GM23338 (cell line): Measurements from ENCODE around the gene SCYGR4. TPM values are rescaled to one million over a fixed set of nuclear protein-coding genes. Genes with fewer than 3 reads are reported as not detected.

ENCODE experiments used
- ATAC-seq: fragments of 200-7000 bp; cut with Tn5 transposase; 3 replicates; pipeline ENCODE4 v1.9.1; 2020
- DNase-seq: peaks from one replicate; pipeline ENCODE4 v3.0.0-alpha.2; 2015; ENCODE audit warnings: low spot score
- H2AFZ ChIP-seq: fragments of 200-600 bp; sonication (generic); 2 replicates; pipeline ENCODE4 v1.8.0; 2016; ENCODE audit warnings: antibody characterized with exemption, mild to moderate bottlenecking, moderate library complexity
- H3F3A ChIP-seq: fragments of 200-600 bp; sonication (generic); replicated peaks from 2 replicates; pipeline ENCODE4 v1.8.0; 2017; ENCODE audit warnings: antibody characterized with exemption, mixed run types, low read depth
- H3K27ac ChIP-seq: fragments of 200-600 bp; sonication (generic); 2 replicates; pipeline ENCODE4 v1.6.1; 2016; ENCODE audit warnings: low read depth
- H3K27me3 ChIP-seq: fragments of 200-600 bp; sonication (generic); 2 replicates; pipeline ENCODE4 v1.8.0; 2016; ENCODE audit warnings: mild to moderate bottlenecking, mixed run types, moderate library complexity; ENCODE audit not compliant: insufficient read depth
- H3K36me3 ChIP-seq: fragments of 200-600 bp; sonication (generic); 2 replicates; pipeline ENCODE4 v1.8.0; 2016; ENCODE audit warnings: mild to moderate bottlenecking; ENCODE audit not compliant: insufficient read depth
- H3K4me1 ChIP-seq: fragments of 200-600 bp; sonication (generic); 2 replicates; pipeline ENCODE4 v1.8.0; 2016; ENCODE audit warnings: mild to moderate bottlenecking, moderate library complexity; ENCODE audit not compliant: insufficient read depth
- H3K4me2 ChIP-seq: fragments of 200-600 bp; sonication (generic); 2 replicates; pipeline ENCODE4 v1.7.1; 2017; ENCODE audit warnings: mixed run types
- H3K4me3 ChIP-seq: fragments of 200-600 bp; sonication (generic); 2 replicates; pipeline ENCODE4 v1.6.1; 2016; ENCODE audit warnings: mixed run types
- H3K79me2 ChIP-seq: fragments of 200-600 bp; sonication (generic); replicated peaks from 2 replicates; pipeline ENCODE4 v1.8.0; 2017; ENCODE audit warnings: mild to moderate bottlenecking; ENCODE audit not compliant: insufficient read depth
- H3K9me2 ChIP-seq: fragments of 200-600 bp; sonication (generic); 2 replicates; pipeline ENCODE4 v1.8.0; 2017; ENCODE audit not compliant: insufficient read depth
- H4K20me1 ChIP-seq: fragments of 200-600 bp; sonication (generic); replicated peaks from 2 replicates; pipeline ENCODE4 v1.8.0; 2017; ENCODE audit warnings: mild to moderate bottlenecking; ENCODE audit not compliant: insufficient read depth
- H3K27ac Mint-ChIP-seq: 2 replicates; pipeline ENCODE4 v1.8.0; 2020; ENCODE audit warnings: inconsistent platforms, mild to moderate bottlenecking, moderate library complexity, mixed read lengths
- H3K27me3 Mint-ChIP-seq: 3 replicates; pipeline ENCODE4 v1.8.0; 2022; ENCODE audit warnings: low read depth, mild to moderate bottlenecking, moderate library complexity, mixed read lengths, inconsistent platforms; ENCODE audit not compliant: insufficient read depth, poor library complexity
- H3K36me3 Mint-ChIP-seq: 3 replicates; pipeline ENCODE4 v1.8.0; 2021; ENCODE audit warnings: low read depth, mild to moderate bottlenecking, inconsistent platforms, moderate library complexity, mixed read lengths
- H3K4me1 Mint-ChIP-seq: 3 replicates; pipeline ENCODE4 v1.8.0; 2020; ENCODE audit warnings: mild to moderate bottlenecking, inconsistent platforms, mixed read lengths
- H3K4me3 Mint-ChIP-seq: 3 replicates; pipeline ENCODE4 v1.8.0; 2021; ENCODE audit warnings: moderate library complexity, mild to moderate bottlenecking, inconsistent platforms, mixed read lengths
- H3K9me3 Mint-ChIP-seq: 3 replicates; pipeline ENCODE4 v1.8.0; 2020; ENCODE audit warnings: moderate library complexity, mild to moderate bottlenecking, inconsistent platforms, mixed read lengths
- CREB1 ChIP-seq: fragments of 250-450 bp; sonication (Bioruptor Pico); IDR thresholded peaks from 2 replicates; pipeline ENCODE4 v1.5.0; 2020; ENCODE audit warnings: low read depth, mild to moderate bottlenecking, moderate library complexity
- EZH2 ChIP-seq: fragments of 200-600 bp; sonication (generic); IDR thresholded peaks from one replicate; pipeline ENCODE4 v1.8.0; 2017; ENCODE audit warnings: antibody characterized with exemption, mild to moderate bottlenecking, low read depth; ENCODE audit not compliant: unreplicated experiment
- EZH2phosphoT487 ChIP-seq: fragments of 200-600 bp; sonication (generic); IDR thresholded peaks from one replicate; pipeline ENCODE4 v1.8.1; 2018; ENCODE audit warnings: antibody characterized with exemption; ENCODE audit not compliant: unreplicated experiment
- NANOG ChIP-seq: IDR thresholded peaks from 2 replicates; pipeline ENCODE4 v1.6.1; 2016; ENCODE audit warnings: antibody characterized with exemption, borderline replicate concordance
- POLR2AphosphoS5 ChIP-seq: IDR thresholded peaks from 2 replicates; pipeline ENCODE4 v1.6.1; 2016; ENCODE audit warnings: antibody characterized with exemption, low read depth
- STAT1 ChIP-seq: IDR thresholded peaks from one replicate; pipeline ENCODE4 v1.6.1; 2016; ENCODE audit warnings: antibody characterized with exemption; ENCODE audit not compliant: unreplicated experiment
- ZNF114 ChIP-seq: fragments of 250-450 bp; sonication (Bioruptor Pico); IDR thresholded peaks from 2 replicates; pipeline ENCODE4 v1.5.0; 2020; ENCODE audit warnings: mild to moderate bottlenecking, moderate library complexity
- polyA plus RNA-seq: library from polyadenylated mRNA; unstranded; fragments of >200 nt; fragmentation: Nextera tagmentation; extraction: Ambion mirVana; gene quantifications from 2 replicates; pipeline ENCODE4 v1.2.1, GENCODE V29; 2016
- total RNA-seq: library from RNA; depleted of rRNA; stranded (reverse); fragments of >200 nt; shearing (Covaris generic); gene quantifications from 2 replicates; pipeline ENCODE4 v1.2.3, GENCODE V29; 2014
- TF ChIP-seq, protein P1 (sequence below), 2 experiments: fragments of 200-600 bp in 1 of 2; sonication (generic) in 1 of 2; conservative IDR thresholded peaks; 2 replicates each; pipeline versions ENCODE4 v1.5.1 to v1.6.1; 2016 to 2017; ENCODE audit warnings: antibody characterized with exemption in 2 of 2, low read depth in 2 of 2, mild to moderate bottlenecking in 2 of 2, moderate library complexity in 1 of 2
- TF ChIP-seq, protein P2 (sequence below): fragments of 250-450 bp; sonication (Bioruptor Pico); IDR thresholded peaks from 2 replicates; pipeline ENCODE4 v1.5.0; 2020; ENCODE audit warnings: mild to moderate bottlenecking, moderate library complexity
- TF ChIP-seq, protein P3 (sequence below): IDR thresholded peaks from 2 replicates; pipeline ENCODE4 v1.6.1; 2016; ENCODE audit warnings: antibody characterized with exemption

SCYGR4 gene
- total and polyA plus RNA-seq, 2 experiments from 2014 or later: not detected

DNA sequence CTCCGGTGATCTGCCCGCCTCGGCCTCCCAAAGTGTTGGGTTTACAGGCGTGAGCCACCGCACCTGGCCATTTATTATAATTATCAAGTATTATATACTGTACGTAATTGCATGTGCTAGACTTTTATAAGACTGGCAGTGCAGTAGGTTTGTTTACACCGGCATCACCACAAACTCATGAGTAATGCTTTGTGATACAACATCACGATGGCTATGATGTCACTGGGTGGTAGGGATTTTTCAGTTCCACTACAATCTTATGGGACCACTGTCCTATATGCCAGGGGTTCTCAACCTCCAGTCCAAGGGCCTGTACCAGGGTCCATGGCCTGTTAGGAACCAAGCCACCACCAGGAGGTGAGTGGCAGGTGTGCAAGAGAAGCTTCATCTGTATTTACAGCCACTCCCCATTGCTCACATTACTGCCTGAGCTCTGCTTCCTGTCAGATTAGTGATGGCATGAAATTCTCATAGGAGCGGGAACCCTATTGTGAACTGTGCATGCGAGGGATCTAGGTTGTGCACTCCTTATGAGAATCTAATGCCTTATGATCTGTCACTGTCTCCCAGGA, 9.4 kb downstream of the SCYGR4 start:
- Histone ChIP-seq H3K79me2 (no peaks in the 10 kb centered on the region), H4K20me1 (no peaks in the 10 kb centered on the region), H3K4me2 (no peak overlapping the region), H3F3A (no peaks in the 10 kb centered on the region), H2AFZ (no peak overlapping the region), H3K27me3 (no peaks in the 10 kb centered on the region), H3K9me2 (no peaks in the 10 kb centered on the region), H3K27ac (no peak overlapping the region), H3K4me1 (no peaks in the 10 kb centered on the region), H3K4me3 (no peak overlapping the region), H3K36me3 (no peaks in the 10 kb centered on the region)
- Mint-ChIP-seq H3K27ac (no peak overlapping the region), H3K4me1 (no peaks in the 10 kb centered on the region), H3K27me3 (peaks cover 4% of the 10 kb centered on the region), H3K4me3 (no peak overlapping the region), H3K36me3 (no peaks in the 10 kb centered on the region), H3K9me3 (no peaks in the 10 kb centered on the region)
- TF ChIP-seq, protein P1, sequence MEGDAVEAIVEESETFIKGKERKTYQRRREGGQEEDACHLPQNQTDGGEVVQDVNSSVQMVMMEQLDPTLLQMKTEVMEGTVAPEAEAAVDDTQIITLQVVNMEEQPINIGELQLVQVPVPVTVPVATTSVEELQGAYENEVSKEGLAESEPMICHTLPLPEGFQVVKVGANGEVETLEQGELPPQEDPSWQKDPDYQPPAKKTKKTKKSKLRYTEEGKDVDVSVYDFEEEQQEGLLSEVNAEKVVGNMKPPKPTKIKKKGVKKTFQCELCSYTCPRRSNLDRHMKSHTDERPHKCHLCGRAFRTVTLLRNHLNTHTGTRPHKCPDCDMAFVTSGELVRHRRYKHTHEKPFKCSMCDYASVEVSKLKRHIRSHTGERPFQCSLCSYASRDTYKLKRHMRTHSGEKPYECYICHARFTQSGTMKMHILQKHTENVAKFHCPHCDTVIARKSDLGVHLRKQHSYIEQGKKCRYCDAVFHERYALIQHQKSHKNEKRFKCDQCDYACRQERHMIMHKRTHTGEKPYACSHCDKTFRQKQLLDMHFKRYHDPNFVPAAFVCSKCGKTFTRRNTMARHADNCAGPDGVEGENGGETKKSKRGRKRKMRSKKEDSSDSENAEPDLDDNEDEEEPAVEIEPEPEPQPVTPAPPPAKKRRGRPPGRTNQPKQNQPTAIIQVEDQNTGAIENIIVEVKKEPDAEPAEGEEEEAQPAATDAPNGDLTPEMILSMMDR (conservative IDR thresholded peaks at IDR 0.05; ENCODE audit: low read depth in 2 of 2): no peak
- DNase-seq (no peak), ATAC-seq (no peak)

DNA sequence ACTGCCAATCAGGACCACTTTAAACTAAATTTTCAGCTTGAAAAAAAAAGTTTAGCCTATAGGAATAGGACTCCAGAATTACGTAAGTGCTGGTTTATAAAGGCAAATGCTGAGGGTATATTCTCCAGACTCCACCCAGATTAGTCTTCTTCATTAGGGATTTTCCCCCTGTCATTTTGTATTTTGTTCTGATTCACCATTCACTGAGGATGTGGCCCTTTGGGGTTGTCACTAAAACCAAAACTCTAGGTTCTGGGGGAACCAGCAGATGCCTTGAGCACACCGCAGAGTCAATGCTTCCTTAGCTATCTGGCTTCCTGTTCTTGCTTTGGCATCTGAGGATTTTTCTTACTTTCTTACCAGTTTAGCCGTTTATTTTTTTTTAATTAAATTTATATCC, 10.5 kb downstream of the SCYGR4 start:
- H3K79me2 ChIP-seq: no peaks in the 10 kb centered on the region
- H3K27ac ChIP-seq: no peak overlapping the region
- H3K27me3 ChIP-seq: no peaks in the 10 kb centered on the region
- no peak for ATAC-seq
- Mint-ChIP-seq H3K27ac (no peak overlapping the region), H3K4me1 (no peaks in the 10 kb centered on the region), H3K9me3 (no peaks in the 10 kb centered on the region), H3K27me3 (peaks cover 4% of the 10 kb centered on the region), H3K36me3 (no peaks in the 10 kb centered on the region), H3K4me3 (no peak overlapping the region)
- no peaks in the 10 kb centered on the region for H3K36me3 ChIP-seq
- DNase-seq: no peak
- no peaks in the 10 kb centered on the region for H3K4me1 ChIP-seq
- no peaks in the 10 kb centered on the region for H4K20me1 ChIP-seq
- no peak overlapping the region for H3K4me3 ChIP-seq
- H3F3A ChIP-seq: no peaks in the 10 kb centered on the region
- H3K4me2 ChIP-seq: no peak overlapping the region
- no peaks in the 10 kb centered on the region for H3K9me2 ChIP-seq
- H2AFZ ChIP-seq: no peak overlapping the region
- TF ChIP-seq EZH2 (no peak), POLR2AphosphoS5 (no peak), STAT1 (no peak), EZH2phosphoT487 (no peak), ZNF114 (CRISPR knock-in tag) (no peak), NANOG (no peak), CREB1 (CRISPR knock-in tag) (no peak)
- TF ChIP-seq, protein P2, sequence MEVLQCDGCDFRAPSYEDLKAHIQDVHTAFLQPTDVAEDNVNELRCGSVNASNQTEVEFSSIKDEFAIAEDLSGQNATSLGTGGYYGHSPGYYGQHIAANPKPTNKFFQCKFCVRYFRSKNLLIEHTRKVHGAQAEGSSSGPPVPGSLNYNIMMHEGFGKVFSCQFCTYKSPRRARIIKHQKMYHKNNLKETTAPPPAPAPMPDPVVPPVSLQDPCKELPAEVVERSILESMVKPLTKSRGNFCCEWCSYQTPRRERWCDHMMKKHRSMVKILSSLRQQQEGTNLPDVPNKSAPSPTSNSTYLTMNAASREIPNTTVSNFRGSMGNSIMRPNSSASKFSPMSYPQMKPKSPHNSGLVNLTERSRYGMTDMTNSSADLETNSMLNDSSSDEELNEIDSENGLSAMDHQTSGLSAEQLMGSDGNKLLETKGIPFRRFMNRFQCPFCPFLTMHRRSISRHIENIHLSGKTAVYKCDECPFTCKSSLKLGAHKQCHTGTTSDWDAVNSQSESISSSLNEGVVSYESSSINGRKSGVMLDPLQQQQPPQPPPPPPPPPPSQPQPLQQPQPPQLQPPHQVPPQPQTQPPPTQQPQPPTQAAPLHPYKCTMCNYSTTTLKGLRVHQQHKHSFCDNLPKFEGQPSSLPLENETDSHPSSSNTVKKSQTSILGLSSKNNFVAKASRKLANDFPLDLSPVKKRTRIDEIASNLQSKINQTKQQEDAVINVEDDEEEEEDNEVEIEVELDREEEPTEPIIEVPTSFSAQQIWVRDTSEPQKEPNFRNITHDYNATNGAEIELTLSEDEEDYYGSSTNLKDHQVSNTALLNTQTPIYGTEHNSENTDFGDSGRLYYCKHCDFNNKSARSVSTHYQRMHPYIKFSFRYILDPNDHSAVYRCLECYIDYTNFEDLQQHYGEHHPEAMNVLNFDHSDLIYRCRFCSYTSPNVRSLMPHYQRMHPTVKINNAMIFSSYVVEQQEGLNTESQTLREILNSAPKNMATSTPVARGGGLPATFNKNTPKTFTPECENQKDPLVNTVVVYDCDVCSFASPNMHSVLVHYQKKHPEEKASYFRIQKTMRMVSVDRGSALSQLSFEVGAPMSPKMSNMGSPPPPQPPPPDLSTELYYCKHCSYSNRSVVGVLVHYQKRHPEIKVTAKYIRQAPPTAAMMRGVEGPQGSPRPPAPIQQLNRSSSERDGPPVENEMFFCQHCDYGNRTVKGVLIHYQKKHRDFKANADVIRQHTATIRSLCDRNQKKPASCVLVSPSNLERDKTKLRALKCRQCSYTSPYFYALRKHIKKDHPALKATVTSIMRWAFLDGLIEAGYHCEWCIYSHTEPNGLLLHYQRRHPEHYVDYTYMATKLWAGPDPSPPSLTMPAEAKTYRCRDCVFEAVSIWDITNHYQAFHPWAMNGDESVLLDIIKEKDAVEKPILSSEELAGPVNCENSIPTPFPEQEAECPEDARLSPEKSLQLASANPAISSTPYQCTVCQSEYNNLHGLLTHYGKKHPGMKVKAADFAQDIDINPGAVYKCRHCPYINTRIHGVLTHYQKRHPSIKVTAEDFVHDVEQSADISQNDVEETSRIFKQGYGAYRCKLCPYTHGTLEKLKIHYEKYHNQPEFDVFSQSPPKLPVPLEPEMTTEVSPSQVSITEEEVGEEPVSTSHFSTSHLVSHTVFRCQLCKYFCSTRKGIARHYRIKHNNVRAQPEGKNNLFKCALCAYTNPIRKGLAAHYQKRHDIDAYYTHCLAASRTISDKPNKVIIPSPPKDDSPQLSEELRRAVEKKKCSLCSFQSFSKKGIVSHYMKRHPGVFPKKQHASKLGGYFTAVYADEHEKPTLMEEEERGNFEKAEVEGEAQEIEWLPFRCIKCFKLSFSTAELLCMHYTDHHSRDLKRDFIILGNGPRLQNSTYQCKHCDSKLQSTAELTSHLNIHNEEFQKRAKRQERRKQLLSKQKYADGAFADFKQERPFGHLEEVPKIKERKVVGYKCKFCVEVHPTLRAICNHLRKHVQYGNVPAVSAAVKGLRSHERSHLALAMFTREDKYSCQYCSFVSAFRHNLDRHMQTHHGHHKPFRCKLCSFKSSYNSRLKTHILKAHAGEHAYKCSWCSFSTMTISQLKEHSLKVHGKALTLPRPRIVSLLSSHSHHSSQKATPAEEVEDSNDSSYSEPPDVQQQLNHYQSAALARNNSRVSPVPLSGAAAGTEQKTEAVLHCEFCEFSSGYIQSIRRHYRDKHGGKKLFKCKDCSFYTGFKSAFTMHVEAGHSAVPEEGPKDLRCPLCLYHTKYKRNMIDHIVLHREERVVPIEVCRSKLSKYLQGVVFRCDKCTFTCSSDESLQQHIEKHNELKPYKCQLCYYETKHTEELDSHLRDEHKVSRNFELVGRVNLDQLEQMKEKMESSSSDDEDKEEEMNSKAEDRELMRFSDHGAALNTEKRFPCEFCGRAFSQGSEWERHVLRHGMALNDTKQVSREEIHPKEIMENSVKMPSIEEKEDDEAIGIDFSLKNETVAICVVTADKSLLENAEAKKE (CRISPR knock-in tag): no peak
- TF ChIP-seq, protein P3, sequence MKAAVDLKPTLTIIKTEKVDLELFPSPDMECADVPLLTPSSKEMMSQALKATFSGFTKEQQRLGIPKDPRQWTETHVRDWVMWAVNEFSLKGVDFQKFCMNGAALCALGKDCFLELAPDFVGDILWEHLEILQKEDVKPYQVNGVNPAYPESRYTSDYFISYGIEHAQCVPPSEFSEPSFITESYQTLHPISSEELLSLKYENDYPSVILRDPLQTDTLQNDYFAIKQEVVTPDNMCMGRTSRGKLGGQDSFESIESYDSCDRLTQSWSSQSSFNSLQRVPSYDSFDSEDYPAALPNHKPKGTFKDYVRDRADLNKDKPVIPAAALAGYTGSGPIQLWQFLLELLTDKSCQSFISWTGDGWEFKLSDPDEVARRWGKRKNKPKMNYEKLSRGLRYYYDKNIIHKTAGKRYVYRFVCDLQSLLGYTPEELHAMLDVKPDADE: no peak
- TF ChIP-seq, protein P1 (conservative IDR thresholded peaks at IDR 0.05; ENCODE audit: low read depth in 2 of 2): no peak
